Activated gamma-delta T cell treated with Interleukin-2 at 50 U/mL for 16 hours (primary cell): ENCODE data around the gene INSRR.

Source experiments
- DNase-seq: peaks from one replicate; pipeline ENCODE4 v3.0.0-alpha.2; 2020

The INSRR gene

GRCh38 chr1:156893048-156893953, 34.4 kb upstream of the INSRR start, which contains the start of gene PEAR1:
Gene PEAR1 (plus strand): TSS chr1:156893718. CDS start chr1:156903927, 10,209 bp downstream.
- no peak for DNase-seq

- DNase-seq = peak; percentile 80
Measured at GRCh38 chr1:156892190-156893047, 33.5 kb upstream of the INSRR start.

- peak; percentile 55 for DNase-seq
Measured at GRCh38 chr1:156889802-156890580, 31.1 kb upstream of the INSRR start.

- DNase-seq = no peak
Measured at GRCh38 chr1:156887734-156888133, 28.8 kb upstream of the INSRR start.

- DNase-seq = no peak
Measured at GRCh38 chr1:156887317-156887716, 28.4 kb upstream of the INSRR start.

GRCh38 chr1:156886583-156887281, 27.8 kb upstream of the INSRR start:
- DNase-seq = no peak

- no peak for DNase-seq
Measured at GRCh38 chr1:156885880-156886355, 27.0 kb upstream of the INSRR start.

GRCh38 chr1:156885314-156885713, 26.4 kb upstream of the INSRR start:
- DNase-seq = no peak

- DNase-seq = no peak
Measured at GRCh38 chr1:156884560-156885184, 25.8 kb upstream of the INSRR start.

- DNase-seq = no peak
Measured at GRCh38 chr1:156883919-156884318, 25.0 kb upstream of the INSRR start.

GRCh38 chr1:156882543-156882942, 23.6 kb upstream of the INSRR start:
- DNase-seq = no peak

- no peak for DNase-seq
Measured at GRCh38 chr1:156881663-156882062, 22.7 kb upstream of the INSRR start.

GRCh38 chr1:156881101-156881500, 22.2 kb upstream of the INSRR start:
- no peak for DNase-seq

- no peak for DNase-seq
Measured at GRCh38 chr1:156880473-156880872, 21.6 kb upstream of the INSRR start.

GRCh38 chr1:156879876-156880275, 21.0 kb upstream of the INSRR start:
- no peak for DNase-seq

- no peak for DNase-seq
Measured at GRCh38 chr1:156877433-156878170, 18.7 kb upstream of the INSRR start.

- DNase-seq = no peak
Measured at GRCh38 chr1:156876281-156876680, 17.4 kb upstream of the INSRR start.

GRCh38 chr1:156875341-156875615, 16.4 kb upstream of the INSRR start:
- DNase-seq = no peak

- no peak for DNase-seq
Measured at GRCh38 chr1:156874572-156875340, 15.8 kb upstream of the INSRR start.

GRCh38 chr1:156874142-156874541, 15.2 kb upstream of the INSRR start:
- no peak for DNase-seq
